ENCODE measurements around the gene TMEM135.

The TMEM135 gene

GRCh38 chr11:87301785-87302540, 264.2 kb downstream of the TMEM135 start:
- no peak for DNase-seq (ENCODE audit: low read depth)

DNA sequence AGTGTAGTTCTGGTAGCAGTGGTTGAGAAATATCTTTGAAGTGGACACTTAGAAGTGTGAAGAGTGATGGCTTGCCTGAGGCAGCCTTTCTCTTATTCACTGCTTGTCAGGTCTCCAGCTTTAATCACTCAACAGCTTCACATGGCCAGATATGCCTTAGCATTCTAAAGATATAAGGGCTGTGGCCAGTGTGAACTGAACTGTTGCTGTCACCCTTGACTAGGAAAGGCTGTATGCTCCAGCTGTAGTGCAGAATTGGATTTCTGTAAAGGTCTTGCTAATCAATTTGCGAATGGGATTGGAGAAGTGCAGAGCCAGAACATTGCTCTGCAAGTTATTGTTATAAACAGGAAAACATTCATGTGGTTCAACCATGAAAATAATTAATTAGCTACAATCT, 266.7 kb downstream of the TMEM135 start:
- DNase-seq (ENCODE audit: low read depth): no peak

GRCh38 chr11:87306262-87306851, 268.6 kb downstream of the TMEM135 start:
- DNase-seq (ENCODE audit: low read depth): peak; percentile 39

DNA sequence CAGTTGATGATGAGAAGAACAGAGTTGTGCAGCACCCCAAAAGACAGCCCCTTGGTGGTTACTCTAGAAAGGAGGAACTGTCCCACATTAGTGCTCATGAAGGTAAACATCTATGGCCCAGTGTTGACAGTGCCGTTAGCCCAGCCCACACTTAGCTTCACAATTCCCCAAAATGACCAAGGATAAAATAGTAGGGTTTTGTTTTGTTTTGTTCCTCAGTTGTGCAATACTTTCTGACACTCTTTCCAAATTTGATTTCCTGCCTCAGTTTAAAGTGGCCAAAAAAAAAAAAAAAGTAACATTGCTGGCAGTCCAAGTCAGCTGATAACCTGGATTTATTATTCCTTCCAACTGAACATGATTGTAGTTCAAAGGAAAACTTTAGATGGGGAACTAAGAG, 269.4 kb downstream of the TMEM135 start:
- DNase-seq (ENCODE audit: low read depth): no peak

GRCh38 chr11:87315229-87315628, 277.5 kb downstream of the TMEM135 start:
- no peak for DNase-seq (ENCODE audit: low read depth)

GRCh38 chr11:87316491-87316890, 278.8 kb downstream of the TMEM135 start:
- DNase-seq (ENCODE audit: low read depth): no peak

GRCh38 chr11:87317441-87317840, 279.7 kb downstream of the TMEM135 start:
- DNase-seq (ENCODE audit: low read depth): no peak

- no peak for DNase-seq (ENCODE audit: low read depth)
Observed at GRCh38 chr11:87320123-87320522, 282.4 kb downstream of the TMEM135 start.

DNA sequence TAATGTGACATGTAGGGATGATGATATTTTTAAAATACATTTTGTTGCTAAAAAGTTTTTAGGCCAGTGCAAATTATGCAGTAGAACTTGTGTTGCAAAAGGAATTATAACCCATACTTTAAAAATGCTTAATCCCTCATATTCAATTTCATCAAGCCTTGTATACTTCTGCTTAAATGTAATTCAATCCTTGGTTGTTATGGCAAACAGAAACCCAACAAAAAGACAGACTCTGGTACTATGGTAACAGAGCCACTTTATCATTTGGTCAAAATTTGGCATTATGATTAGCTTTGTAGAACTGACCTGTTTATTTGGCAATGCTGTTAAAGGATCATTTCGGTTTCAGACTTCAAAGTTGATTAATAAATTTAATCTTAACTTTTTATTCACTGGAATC, 284.8 kb downstream of the TMEM135 start:
- DNase-seq (ENCODE audit: low read depth): peak; percentile 34

DNA sequence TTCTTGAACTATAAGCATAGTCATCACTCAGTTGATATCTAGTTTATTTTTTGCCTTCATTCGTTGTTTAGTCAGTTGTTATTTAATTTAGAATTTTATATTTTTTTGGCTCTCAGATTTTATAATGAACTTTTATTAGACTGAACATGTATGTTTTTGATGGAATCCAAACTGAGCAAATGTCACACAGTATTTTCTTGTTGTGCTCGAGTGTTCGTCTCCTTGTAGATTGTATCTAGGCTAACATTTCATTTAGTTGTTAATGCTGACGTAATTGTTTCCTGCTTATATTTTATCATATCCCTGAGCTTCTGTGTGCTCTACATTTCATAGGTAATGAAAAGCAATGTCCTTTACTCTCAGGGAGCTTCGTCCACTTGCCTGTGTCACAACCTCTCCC, 286.2 kb downstream of the TMEM135 start:
- DNase-seq (ENCODE audit: low read depth): no peak

GRCh38 chr11:87324817-87325489, 287.2 kb downstream of the TMEM135 start:
- DNase-seq (ENCODE audit: low read depth): no peak

DNA sequence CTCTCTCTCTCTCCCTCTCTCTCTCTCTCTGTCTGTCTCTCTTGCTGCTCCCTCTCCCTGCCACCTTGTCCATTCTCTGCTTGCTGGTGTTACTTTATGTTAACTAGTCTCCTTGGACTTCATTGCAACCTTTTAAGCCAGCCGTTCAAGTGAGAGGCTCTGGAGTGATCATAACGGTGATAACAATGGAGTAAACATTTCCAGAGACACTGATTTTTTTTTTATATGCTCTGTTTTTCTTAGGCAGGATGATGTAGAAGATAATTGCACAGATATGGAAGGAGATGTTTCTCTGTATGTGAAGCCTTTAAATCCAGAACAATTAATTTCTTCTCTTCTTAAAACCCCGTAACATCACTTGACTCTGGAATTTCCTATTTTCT, 287.7 kb downstream of the TMEM135 start:
- no peak for DNase-seq (ENCODE audit: low read depth)

- no peak for DNase-seq (ENCODE audit: low read depth)
Observed at GRCh38 chr11:87326594-87326993, 288.9 kb downstream of the TMEM135 start.

DNA sequence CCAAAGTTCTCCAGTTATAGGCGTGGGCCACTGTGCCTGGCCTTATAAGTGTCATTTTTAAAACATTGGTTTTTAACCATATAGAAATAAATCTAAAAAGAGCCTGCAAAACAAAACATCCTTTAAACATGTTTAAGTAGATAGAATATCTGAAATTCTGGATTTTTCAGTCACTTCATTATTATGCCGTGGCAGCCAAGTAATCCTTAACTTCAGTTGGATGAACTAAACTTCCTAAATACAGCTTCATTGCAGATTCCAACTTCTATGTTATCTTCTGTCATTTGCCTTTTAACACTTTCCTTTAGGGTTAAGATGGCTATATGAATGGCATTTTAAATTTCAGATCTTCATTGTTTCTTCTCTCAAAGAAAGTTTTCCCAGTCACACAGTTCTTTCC, 291.4 kb downstream of the TMEM135 start:
- DNase-seq (ENCODE audit: low read depth): no peak

- no peak for DNase-seq (ENCODE audit: low read depth)
Observed at GRCh38 chr11:87330187-87330601, 292.5 kb downstream of the TMEM135 start.

- DNase-seq (ENCODE audit: low read depth): no peak
Observed at GRCh38 chr11:87331273-87331672, 293.5 kb downstream of the TMEM135 start.

- no peak for DNase-seq (ENCODE audit: low read depth)
Observed at GRCh38 chr11:87338046-87338639, 300.4 kb downstream of the TMEM135 start.

DNA sequence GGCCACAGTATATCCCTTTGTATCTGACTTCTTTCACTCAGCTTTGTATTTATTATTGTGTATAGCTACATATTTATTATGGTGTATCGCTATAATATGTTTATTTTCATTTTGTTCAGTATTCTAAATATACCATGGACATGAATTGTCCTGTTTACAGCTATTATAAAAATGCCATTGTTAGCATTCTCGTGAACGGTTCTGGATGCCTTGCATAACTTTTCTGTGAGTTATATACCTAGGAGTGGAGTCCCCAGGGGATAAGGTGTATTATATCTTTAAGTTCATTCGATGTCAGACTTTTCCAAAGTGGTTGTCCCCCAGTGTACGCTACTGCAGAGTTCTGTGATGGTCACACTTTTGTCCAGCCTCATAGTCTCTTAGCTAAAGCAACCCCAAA, 301.7 kb downstream of the TMEM135 start:
- no peak for DNase-seq (ENCODE audit: low read depth)

DNA sequence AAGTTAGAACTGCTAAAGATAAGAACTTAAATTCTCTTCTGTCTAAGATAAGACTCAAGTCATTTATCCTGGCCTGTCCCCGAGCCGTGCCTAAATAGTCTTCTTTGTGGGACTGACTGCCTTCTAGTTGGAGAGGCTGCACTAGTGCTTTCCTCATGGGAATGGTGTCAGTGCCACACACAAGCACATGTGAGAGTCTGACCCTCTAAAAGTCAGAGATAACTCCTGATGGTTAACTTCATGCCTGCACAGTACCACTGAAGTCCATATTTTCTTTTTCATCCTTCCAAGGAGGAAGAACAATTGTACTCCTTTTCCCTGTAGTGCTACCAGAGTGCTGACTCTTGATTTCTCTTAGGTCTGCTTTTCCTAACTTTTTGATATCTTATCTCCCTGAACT, 309.7 kb downstream of the TMEM135 start:
- no peak for DNase-seq (ENCODE audit: low read depth)

- no peak for DNase-seq (ENCODE audit: low read depth)
Observed at GRCh38 chr11:87347854-87348253, 310.1 kb downstream of the TMEM135 start.

GRCh38 chr11:87351676-87352075, 313.9 kb downstream of the TMEM135 start:
- no peak for DNase-seq (ENCODE audit: low read depth)

GRCh38 chr11:87352759-87353707, 315.3 kb downstream of the TMEM135 start:
- DNase-seq (ENCODE audit: low read depth): peak; percentile 64

All from fibroblast of gingiva (primary cell).